ENCODE data around the gene MRPS27. TPM values are rescaled to one million over a fixed set of nuclear protein-coding genes. Genes with fewer than 3 reads are reported as not detected.
A peak's percentile ranks its signal among the peaks of the same experiment; 100 is the strongest.

The MRPS27 gene
- polyA plus RNA-seq, 6 donors from 2014 or later: 35.4 to 45.2 (median 40.3) TPM

DNA sequence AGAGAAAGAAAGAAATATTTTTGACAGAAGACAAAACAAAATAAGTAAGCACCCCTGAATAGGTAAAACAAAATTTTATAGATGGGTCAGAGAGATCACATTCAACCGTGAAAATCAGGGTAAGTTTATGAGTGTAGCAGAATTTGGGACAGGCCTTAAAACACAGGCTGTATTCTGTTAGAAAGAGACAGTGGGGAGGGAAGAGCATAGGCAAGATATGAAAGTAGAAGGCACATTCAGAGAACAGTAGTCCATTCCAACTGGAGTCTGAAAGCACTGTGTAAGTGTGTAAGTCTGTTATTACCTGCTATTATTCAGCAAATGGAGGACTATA lies 38.6 kb downstream of the MRPS27 start:
- no peak for DNase-seq
- H3K36me3 Mint-ChIP-seq: peaks cover 5 to 33% of the 10 kb centered on the region in 2 donors

DNA sequence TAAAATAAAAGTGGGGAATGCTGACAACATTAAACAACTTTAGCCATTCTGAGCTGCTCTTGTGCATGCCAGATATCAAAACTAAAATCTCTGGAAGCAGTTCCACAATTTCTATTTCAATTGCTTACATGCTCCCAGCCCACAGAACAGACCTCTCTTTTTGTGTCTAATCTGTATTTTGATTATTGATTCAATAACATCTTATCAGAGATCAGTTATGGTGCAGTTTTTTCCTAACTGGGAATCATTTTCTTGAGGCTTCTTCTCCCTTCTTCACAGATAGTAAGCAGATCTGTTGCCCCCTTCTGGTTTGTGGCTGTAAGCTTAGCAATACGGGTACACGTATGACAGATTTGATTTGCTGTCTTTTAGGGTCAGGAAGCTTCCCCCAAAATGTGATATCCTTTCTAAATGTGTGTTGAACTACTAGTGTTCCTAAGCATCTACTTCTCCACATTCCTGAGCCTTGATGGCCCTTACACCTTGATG lies 39.4 kb downstream of the MRPS27 start:
- ATAC-seq (ENCODE audit: low read depth in 2 of 2): no peak
- Mint-ChIP-seq H3K4me3 (no peak overlapping the region), H3K9me3 (peaks cover 0 to 7% (median 2%) of the 10 kb centered on the region in 7 donors), H3K27me3 (no peaks in the 10 kb centered on the region), H3K27ac (peak overlapping the region in 2 of 6 donors; percentile 15 to 49), H3K4me1 (peaks cover 16 to 18% (median 17%) of the 10 kb centered on the region in 3 donors), H3K36me3 (peaks cover 13 to 38% of the 10 kb centered on the region in 2 donors)
- DNase-seq: no peak

More for the DNA sequence above, 38.6 kb downstream of the MRPS27 start:
- ATAC-seq (ENCODE audit: low read depth in 2 of 2): no peak
- no peak overlapping the region for H3K4me3 Mint-ChIP-seq
- no peaks in the 10 kb centered on the region for H3K27me3 Mint-ChIP-seq
- H3K27ac Mint-ChIP-seq: peak overlapping the region in 2 of 6 donors; percentile 15 to 30
- peaks cover 11 to 19% (median 18%) of the 10 kb centered on the region in 3 donors for H3K4me1 Mint-ChIP-seq
- H3K9me3 Mint-ChIP-seq: peaks cover 0 to 5% (median 2%) of the 10 kb centered on the region in 7 donors

DNA sequence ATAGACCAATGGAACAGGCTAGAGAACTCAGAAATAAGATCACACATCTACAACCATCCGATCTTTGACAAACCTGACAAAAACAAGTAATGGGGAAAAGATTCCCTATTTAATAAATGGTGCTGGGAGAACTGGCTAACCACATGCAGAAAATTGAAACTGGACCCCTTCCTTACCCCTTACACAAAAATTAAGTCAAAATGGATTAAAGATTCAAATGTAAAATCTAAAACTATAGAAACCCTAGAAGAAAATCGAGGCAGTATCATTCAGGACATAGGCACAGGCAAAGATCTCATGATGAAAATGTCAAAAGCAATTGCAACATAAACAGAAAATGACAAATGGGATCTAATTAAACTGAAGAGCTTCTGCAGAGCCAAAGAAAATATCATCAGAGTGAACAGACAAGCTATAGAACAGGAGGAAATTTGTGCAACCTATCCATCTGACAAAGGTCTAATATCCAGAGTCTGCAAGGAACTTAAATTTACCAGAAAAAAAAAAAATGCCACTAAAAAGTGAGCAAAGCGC lies 43.8 kb downstream of the MRPS27 start:
- H3K9me3 Mint-ChIP-seq: peaks cover 0 to 7% (median 2%) of the 10 kb centered on the region in 7 donors
- ATAC-seq (ENCODE audit: low read depth in 2 of 2): no peak

DNA sequence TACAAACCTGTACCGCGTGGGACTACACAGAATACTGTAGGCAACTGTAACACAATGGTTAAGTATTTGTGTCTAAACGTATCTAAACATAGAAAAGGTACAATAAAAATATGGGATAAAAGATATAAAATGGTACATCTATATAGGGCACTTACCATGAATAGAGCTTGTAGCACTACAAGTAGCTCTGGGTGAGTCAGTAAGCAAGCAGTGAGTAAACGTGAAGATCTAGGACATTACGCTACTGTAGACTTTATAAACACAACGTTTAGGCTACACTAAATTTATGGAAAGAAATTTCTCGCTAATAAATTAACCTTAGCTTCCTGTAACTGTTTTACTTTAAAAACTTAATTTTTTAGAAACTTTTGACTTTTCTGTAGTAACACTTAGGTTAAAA lies 46.5 kb downstream of the MRPS27 start:
- no peak overlapping the region for H3K27ac Mint-ChIP-seq
- peaks cover 15% of the 10 kb centered on the region in 2 donors for H3K36me3 Mint-ChIP-seq
- no peaks in the 10 kb centered on the region for H3K27me3 Mint-ChIP-seq
- peaks cover 0 to 7% (median 2%) of the 10 kb centered on the region in 7 donors for H3K9me3 Mint-ChIP-seq
- no peak overlapping the region for H3K4me3 Mint-ChIP-seq
- ATAC-seq (ENCODE audit: low read depth in 2 of 2) (no peak), DNase-seq (no peak)
- peaks cover 9 to 23% (median 14%) of the 10 kb centered on the region in 3 donors for H3K4me1 Mint-ChIP-seq

More for the DNA sequence above, 43.8 kb downstream of the MRPS27 start:
- Mint-ChIP-seq H3K27ac (peak overlapping the region in 1 of 6 donors; percentile 78), H3K4me1 (peaks cover 5 to 18% (median 11%) of the 10 kb centered on the region in 3 donors), H3K27me3 (no peaks in the 10 kb centered on the region), H3K4me3 (no peak overlapping the region), H3K36me3 (peaks cover 15 to 31% of the 10 kb centered on the region in 2 donors)
- no peak for DNase-seq

DNA sequence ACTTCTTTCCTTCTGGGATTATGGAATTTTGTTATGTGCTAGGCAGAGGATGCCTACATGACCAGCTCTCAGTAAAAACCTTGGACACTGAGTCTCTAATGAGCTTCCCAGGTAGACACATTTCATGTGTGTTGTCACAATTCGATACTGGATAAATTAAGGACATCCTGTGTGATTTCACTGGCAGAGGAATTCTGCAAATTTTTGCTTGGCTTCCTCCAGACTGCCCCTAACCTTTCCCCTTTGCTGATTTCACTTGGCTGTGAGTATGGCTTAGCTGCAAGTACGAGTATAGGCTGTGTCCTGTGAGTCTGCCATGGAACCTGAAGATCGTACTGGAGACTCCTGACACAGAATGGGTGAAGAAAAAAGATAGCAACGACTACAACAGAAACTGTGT lies 47.6 kb downstream of the MRPS27 start:
- peaks cover 9 to 23% (median 14%) of the 10 kb centered on the region in 3 donors for H3K4me1 Mint-ChIP-seq
- no peak for ATAC-seq (ENCODE audit: low read depth in 2 of 2)
- H3K27me3 Mint-ChIP-seq: no peaks in the 10 kb centered on the region
- H3K27ac Mint-ChIP-seq: no peak overlapping the region
- no peak overlapping the region for H3K4me3 Mint-ChIP-seq
- H3K36me3 Mint-ChIP-seq: peaks cover 6 to 15% of the 10 kb centered on the region in 2 donors
- H3K9me3 Mint-ChIP-seq: peaks cover 0 to 7% (median 0%) of the 10 kb centered on the region in 7 donors
- DNase-seq: no peak

DNA sequence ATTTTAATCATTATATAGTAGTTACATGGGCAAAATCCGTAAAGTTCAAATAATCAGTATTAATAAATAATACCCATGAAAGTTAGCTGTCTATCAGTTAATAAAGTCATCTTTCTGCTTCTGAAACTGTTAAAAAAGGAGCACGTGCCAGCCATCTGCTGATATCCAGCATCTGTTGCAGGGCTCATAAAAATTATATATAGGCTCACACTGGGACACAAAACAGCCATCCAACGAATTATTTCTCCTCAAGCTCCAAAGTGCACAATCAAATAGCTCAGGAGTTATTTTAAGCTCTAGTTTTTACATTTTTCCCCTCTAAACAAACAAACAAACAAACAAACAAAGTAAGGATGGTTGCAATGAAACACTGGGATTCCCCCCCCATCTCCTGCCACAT lies 48.3 kb downstream of the MRPS27 start:
- ATAC-seq (ENCODE audit: low read depth in 2 of 2): no peak
- H3K4me1 Mint-ChIP-seq: peaks cover 9 to 23% (median 14%) of the 10 kb centered on the region in 3 donors
- H3K4me3 Mint-ChIP-seq: no peak overlapping the region
- no peaks in the 10 kb centered on the region for H3K27me3 Mint-ChIP-seq
- no peak overlapping the region for H3K27ac Mint-ChIP-seq
- DNase-seq: no peak
- H3K9me3 Mint-ChIP-seq: peaks cover 0 to 7% (median 0%) of the 10 kb centered on the region in 7 donors
- H3K36me3 Mint-ChIP-seq: peaks cover 6 to 13% of the 10 kb centered on the region in 2 donors

DNA sequence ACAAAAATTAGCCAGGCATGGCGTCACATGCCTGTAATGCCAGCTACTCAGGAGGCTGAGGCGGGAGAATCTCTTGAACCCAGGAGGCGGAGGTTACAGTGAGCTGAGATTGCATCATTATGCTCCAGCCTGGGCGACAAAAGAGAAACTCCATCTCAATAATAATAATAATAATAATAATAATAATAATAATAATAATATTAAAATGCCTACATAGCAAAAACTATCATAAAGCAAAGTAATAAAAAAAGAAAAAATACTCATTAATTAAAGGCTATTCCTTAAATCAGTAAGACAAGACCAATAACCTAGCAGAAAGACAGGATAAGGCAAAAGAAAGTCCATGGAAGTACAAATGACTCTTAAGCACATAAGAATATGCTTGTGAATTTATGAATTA lies 50.0 kb downstream of the MRPS27 start:
- H3K27ac Mint-ChIP-seq: no peak overlapping the region
- H3K36me3 Mint-ChIP-seq: no peaks in the 10 kb centered on the region
- H3K4me1 Mint-ChIP-seq: peaks cover 4 to 12% (median 12%) of the 10 kb centered on the region in 3 donors

DNA sequence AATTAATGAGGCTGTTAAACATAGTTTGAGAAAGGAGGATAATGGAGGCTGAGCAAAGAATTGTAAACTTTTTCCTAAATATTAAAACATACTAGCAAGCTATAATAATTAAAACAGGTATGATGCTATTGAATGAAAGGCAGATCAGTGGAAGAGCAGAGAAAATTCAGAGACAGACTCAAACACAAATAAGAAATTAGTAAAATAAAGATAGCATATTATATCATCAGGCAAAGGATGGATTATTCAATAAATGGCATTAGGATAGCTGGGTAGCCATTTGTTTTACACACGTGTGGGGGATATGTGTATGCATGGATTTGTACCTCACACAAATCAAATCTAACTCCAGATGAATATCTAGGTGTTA lies 50.6 kb downstream of the MRPS27 start:
- DNase-seq (no peak), ATAC-seq (ENCODE audit: low read depth in 2 of 2) (no peak)
- Mint-ChIP-seq H3K27ac (peak overlapping the region in 1 of 6 donors; percentile 58), H3K4me1 (peaks cover 7 to 14% (median 12%) of the 10 kb centered on the region in 3 donors), H3K4me3 (no peak overlapping the region), H3K36me3 (no peaks in the 10 kb centered on the region), H3K27me3 (no peaks in the 10 kb centered on the region), H3K9me3 (no peaks in the 10 kb centered on the region)

More for the DNA sequence above, 50.0 kb downstream of the MRPS27 start:
- Mint-ChIP-seq H3K9me3 (no peaks in the 10 kb centered on the region), H3K4me3 (no peak overlapping the region), H3K27me3 (no peaks in the 10 kb centered on the region)
- no peak for ATAC-seq (ENCODE audit: low read depth in 2 of 2)
- no peak for DNase-seq

DNA sequence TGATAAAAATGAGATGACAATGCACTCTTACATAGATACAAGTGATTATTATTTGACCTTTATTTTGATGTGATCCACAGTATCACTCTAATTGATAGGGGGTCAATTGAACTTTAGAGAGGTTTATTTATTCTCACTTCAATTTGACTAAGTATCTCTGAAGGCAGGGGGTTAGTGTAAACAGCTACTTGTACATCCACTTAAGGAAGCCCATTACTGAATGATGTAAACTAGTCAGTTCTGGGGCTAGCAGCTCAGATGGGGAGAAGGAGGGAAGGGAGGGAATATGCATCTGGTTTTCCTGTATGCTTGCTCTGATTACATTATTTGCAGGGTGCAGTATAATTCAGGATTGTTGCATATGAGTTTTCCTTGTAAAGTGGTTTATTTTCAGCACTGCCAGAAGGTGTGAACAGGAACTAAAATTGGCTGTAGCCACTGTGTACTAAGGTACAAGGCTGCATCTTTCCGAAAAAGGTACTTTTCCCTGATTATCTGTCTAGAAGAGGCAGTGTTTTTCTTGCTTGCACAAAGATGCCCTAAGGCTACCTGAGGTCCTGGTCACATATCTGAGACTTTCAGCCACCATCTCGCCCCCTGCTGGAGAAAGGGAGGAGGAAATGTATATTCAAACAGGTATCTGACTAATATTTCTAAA lies 51.2 kb downstream of the MRPS27 start:
- peak; percentile 25 for DNase-seq
- Mint-ChIP-seq H3K9me3 (no peaks in the 10 kb centered on the region), H3K4me1 (peaks cover 7 to 19% (median 12%) of the 10 kb centered on the region in 3 donors), H3K27me3 (no peaks in the 10 kb centered on the region), H3K36me3 (no peaks in the 10 kb centered on the region), H3K4me3 (no peak overlapping the region), H3K27ac (peak overlapping the region in 1 of 6 donors; percentile 58)
- ATAC-seq (ENCODE audit: low read depth in 2 of 2): peak in 1 of 2 donors; percentile 48

DNA sequence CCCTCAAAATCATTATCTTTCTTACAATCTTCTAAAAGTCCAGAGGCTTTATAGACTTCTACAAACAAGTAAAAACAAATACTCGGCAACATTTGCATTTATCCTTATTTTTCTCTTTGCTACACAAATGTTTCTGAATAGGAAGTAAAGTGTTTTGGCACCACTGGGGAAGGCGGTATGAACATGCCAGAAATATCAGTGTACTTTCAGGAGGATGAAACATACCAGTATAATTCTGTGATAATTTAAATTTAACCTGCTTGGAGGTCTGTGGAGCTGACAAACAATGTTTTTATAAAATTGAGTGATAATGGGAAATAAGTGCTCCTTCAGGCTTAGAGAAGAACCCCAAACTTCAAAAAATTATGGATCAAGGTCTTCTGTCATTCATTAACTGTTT lies 51.8 kb downstream of the MRPS27 start:
- Mint-ChIP-seq H3K27me3 (no peaks in the 10 kb centered on the region), H3K27ac (no peak overlapping the region), H3K9me3 (no peaks in the 10 kb centered on the region), H3K4me1 (peaks cover 7 to 24% (median 12%) of the 10 kb centered on the region in 3 donors), H3K36me3 (no peaks in the 10 kb centered on the region), H3K4me3 (no peak overlapping the region)
- ATAC-seq (ENCODE audit: low read depth in 2 of 2): no peak
- DNase-seq: no peak

DNA sequence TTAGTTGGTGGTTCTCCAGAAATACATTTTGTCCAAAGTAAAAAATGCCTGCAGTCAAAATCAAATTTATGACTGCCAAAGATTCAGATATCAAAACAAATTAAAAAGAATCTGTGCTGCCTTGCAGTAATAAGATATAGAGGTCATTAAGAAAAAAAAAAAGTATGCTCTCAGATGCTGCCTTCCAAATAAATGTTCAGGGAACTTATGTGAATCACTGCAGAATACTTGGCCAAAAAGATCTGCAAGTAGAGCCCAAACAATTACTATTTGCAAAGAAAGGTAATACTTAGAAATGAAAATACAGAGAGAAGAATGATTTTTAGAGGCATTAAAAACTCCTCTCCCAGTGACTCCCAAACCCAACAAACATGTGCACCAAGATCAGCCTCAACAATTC lies 52.4 kb downstream of the MRPS27 start:
- no peak overlapping the region for H3K27ac Mint-ChIP-seq

DNA sequence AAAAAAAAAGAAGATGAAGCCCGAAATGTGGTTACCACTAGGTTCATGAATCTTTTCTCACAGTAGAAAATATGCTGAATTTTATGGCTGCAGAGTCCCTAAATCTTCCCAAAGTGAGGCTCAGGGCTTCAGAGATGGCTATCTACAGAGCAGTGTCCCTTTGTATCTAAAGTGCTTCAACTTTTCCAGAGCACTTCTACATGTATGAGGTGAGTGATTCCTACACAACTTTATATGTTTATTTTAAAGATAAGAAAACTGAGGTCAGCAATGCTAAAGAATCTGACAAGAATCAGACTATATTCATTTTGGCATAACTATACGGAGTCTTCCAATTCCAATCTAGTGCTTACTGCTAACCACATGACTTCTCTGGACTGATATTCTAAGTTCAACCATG lies 53.2 kb downstream of the MRPS27 start:
- no peak for ATAC-seq (ENCODE audit: low read depth in 2 of 2)
- no peak overlapping the region for H3K4me3 Mint-ChIP-seq

More for the DNA sequence above, 52.4 kb downstream of the MRPS27 start:
- Mint-ChIP-seq H3K4me3 (no peak overlapping the region), H3K27me3 (no peaks in the 10 kb centered on the region), H3K9me3 (no peaks in the 10 kb centered on the region), H3K4me1 (peaks cover 7 to 28% (median 12%) of the 10 kb centered on the region in 3 donors), H3K36me3 (no peaks in the 10 kb centered on the region)
- ATAC-seq (ENCODE audit: low read depth in 2 of 2): no peak
- DNase-seq: no peak

DNA sequence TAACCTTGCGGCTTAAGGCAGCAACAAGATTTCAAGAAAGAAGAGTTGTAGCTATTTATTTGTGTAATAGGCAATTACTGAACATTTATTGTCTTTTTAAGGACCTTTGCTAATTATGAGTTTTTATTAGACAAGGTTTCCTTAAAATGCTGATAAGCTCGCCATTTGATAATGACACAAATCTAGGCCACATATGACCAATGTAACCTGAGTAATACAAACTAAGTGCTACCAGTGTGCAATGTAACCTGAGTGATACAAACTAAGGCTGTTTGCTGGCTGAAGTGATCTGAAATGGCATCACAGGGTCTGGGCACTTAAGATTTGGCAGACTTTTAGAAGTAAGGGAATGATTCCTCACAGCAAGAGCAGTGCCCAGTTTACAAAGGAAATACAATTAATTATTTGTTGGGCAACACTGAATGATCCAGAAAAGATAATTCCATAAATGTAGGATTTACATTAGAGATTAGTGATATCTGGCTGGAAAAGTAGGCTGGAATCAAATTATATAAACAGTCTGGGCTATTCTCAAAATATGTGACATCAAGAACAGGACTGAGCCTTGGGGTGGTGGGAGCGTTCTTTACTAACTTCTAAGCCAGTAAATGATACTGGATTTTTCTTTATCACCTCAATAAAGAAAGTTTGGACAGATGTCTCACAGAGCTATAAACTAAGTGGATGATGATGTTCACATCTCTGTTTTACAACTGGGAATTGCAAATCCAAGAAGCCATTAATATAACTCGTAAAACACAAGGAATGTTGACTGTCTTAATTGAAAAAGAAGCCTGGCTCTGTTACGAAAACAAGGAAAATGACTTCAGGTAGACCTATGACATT lies 54.8 kb downstream of the MRPS27 start:
- Mint-ChIP-seq H3K4me3 (no peak overlapping the region), H3K27me3 (no peaks in the 10 kb centered on the region), H3K4me1 (peaks cover 7 to 34% (median 13%) of the 10 kb centered on the region in 3 donors), H3K9me3 (no peaks in the 10 kb centered on the region), H3K36me3 (no peaks in the 10 kb centered on the region), H3K27ac (no peak overlapping the region)
- ATAC-seq (ENCODE audit: low read depth in 2 of 2) (no peak), DNase-seq (no peak)

More for the DNA sequence above, 53.2 kb downstream of the MRPS27 start:
- H3K27ac Mint-ChIP-seq: no peak overlapping the region
- H3K27me3 Mint-ChIP-seq: no peaks in the 10 kb centered on the region
- no peak for DNase-seq
- peaks cover 7 to 34% (median 14%) of the 10 kb centered on the region in 3 donors for H3K4me1 Mint-ChIP-seq
- no peaks in the 10 kb centered on the region for H3K9me3 Mint-ChIP-seq
- H3K36me3 Mint-ChIP-seq: no peaks in the 10 kb centered on the region

Measured in naive B cell (primary cell).